ENCODE results near the gene TSEN15. TPM values are rescaled to one million over a fixed set of nuclear protein-coding genes. Genes with fewer than 3 reads are reported as not detected.

TSEN15 gene
- 10 to 100 TPM; 23.5 to 32.3 (median 26.4) TPM for total RNA-seq
- polyA plus RNA-seq: 10 to 100 TPM; 24.5 to 27.3 TPM
- long read RNA-seq, donor 1, transcript TSEN15-216 (5 exons, 1,986 nt): major isoform, 29 of 45 reads
- long read RNA-seq, donor 1, transcript TSEN15-208 (4 exons, 2,219 nt): minor isoform, 10 of 45 reads
- long read RNA-seq, donor 1, partial matches to known transcripts: 2 of 45 reads
- long read RNA-seq, donor 1, other reads (novel, unspliced or antisense): 0 of 45 reads
- long read RNA-seq, donor 2, transcript TSEN15-216 (5 exons, 1,986 nt): major isoform, 59 of 100 reads
- long read RNA-seq, donor 2, transcript TSEN15-203 (4 exons, 1,844 nt): minor isoform, 28 of 100 reads
- long read RNA-seq, donor 2, transcript TSEN15-201 (5 exons, 1,967 nt): minor isoform, 5 of 100 reads
- long read RNA-seq, donor 2, partial matches to known transcripts: 1 of 100 reads
- long read RNA-seq, donor 2, other reads (novel, unspliced or antisense): 3 of 100 reads
- long read RNA-seq, donor 3, transcript TSEN15-216 (5 exons, 1,986 nt): major isoform, 32 of 40 reads
- long read RNA-seq, donor 3, partial matches to known transcripts: 1 of 40 reads
- long read RNA-seq, donor 3, other reads (novel, unspliced or antisense): 0 of 40 reads

DNA sequence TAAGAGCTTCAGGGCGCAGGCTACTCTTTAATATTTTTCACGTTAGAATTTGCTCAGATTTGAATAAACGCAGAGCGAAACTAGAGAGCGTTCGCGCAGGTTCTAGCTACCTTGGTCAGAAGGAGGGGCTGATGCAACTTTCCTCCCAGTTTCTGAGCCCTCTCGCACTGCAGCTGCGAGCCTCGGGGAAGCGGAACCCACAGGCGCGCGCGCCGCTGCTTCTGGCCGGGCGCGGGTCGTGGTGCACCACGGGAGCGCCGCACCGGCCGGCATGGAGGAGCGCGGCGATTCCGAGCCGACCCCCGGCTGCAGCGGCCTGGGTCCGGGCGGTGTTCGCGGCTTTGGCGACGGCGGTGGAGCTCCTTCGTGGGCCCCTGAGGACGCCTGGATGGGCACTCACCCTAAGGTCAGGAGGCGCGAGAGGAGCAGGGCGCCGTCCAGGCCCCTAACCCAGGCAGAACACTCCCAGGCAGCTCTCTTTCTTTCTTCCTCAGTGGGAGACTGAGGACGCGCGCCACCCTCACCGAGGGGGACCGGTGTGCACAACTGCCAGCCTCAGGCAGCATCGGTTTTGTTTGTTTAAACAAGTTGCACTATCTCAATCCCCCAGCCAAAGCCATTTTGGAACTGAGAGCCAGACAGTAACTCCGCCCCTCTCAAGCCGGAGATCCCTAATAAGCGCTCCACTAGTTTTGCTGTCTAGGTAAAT lies at the start of gene TSEN15:
Gene TSEN15 (plus strand): TSS at position 246 of the 709 bp plus-strand sequence. CDS start 26 bp downstream, at position 272.
- peak; percentile 75 to 91 (median 82) for DNase-seq
- H3K9me3 ChIP-seq: no peaks in the 10 kb centered on the region
- WGBS, 4 donors: 0% methylated on average over 16 to 54 of the region's 54 CpGs
- H3K36me3 ChIP-seq: peaks cover 0 to 24% (median 8%) of the 10 kb centered on the region in 9 donors
- TF ChIP-seq POLR2A (IDR thresholded peaks at IDR 0.05): peak in 1 of 2 donors; percentile 58
- TF ChIP-seq, protein P1, sequence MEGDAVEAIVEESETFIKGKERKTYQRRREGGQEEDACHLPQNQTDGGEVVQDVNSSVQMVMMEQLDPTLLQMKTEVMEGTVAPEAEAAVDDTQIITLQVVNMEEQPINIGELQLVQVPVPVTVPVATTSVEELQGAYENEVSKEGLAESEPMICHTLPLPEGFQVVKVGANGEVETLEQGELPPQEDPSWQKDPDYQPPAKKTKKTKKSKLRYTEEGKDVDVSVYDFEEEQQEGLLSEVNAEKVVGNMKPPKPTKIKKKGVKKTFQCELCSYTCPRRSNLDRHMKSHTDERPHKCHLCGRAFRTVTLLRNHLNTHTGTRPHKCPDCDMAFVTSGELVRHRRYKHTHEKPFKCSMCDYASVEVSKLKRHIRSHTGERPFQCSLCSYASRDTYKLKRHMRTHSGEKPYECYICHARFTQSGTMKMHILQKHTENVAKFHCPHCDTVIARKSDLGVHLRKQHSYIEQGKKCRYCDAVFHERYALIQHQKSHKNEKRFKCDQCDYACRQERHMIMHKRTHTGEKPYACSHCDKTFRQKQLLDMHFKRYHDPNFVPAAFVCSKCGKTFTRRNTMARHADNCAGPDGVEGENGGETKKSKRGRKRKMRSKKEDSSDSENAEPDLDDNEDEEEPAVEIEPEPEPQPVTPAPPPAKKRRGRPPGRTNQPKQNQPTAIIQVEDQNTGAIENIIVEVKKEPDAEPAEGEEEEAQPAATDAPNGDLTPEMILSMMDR (IDR thresholded peaks at IDR 0.05): peak in 1 of 12 donors; percentile 21
- peak; percentile 95 to 99 (median 98) for ATAC-seq
- H3K27ac ChIP-seq: peak within 1 kb of the TSS; percentile 40 to 93 (median 88)
- no peaks in the 10 kb centered on the region for H3K27me3 ChIP-seq
- peaks cover 2 to 29% (median 22%) of the 10 kb centered on the region in 12 donors for H3K4me1 ChIP-seq
- intact Hi-C loops (cut with DNase I): loop anchor here in 1 of 10 donors (10.0 kb wide), 1 partner anchor 577 kb away; the partner anchor contains the start of gene SMG7
- H3K4me3 ChIP-seq: peak within 1 kb of the TSS; percentile 75 to 96 (median 88)

GRCh38 chr1:184002071-184002470 lies 49.5 kb upstream of the TSEN15 start:
- TF ChIP-seq, protein P1 (IDR thresholded peaks at IDR 0.05): no peak
- TF ChIP-seq POLR2A (IDR thresholded peaks at IDR 0.05): no peak
- Histone ChIP-seq H3K9me3 (no peaks in the 10 kb centered on the region), H3K27me3 (no peaks in the 10 kb centered on the region), H3K4me3 (no peak overlapping the region), H3K36me3 (no peaks in the 10 kb centered on the region), H3K27ac (peak overlapping the region in 9 of 12 donors; percentile 8 to 61 (median 29)), H3K4me1 (peaks cover 0 to 16% (median 8%) of the 10 kb centered on the region in 12 donors)
- 17 to 26% (median 20%) methylated on average over 2 of the region's 2 CpGs for WGBS, 4 donors
- intact Hi-C loops (cut with DNase I): no loop called here
- ATAC-seq (peak; percentile 78 to 94 (median 87)), DNase-seq (peak in 4 of 5 donors; percentile 47 to 58 (median 49))

GRCh38 chr1:184004935-184005334 lies 46.6 kb upstream of the TSEN15 start:
- Histone ChIP-seq H3K4me3 (no peak overlapping the region), H3K9me3 (no peaks in the 10 kb centered on the region), H3K27ac (peak overlapping the region in 1 of 12 donors; percentile 1), H3K4me1 (peaks cover 0 to 16% (median 8%) of the 10 kb centered on the region in 12 donors), H3K27me3 (no peaks in the 10 kb centered on the region), H3K36me3 (no peaks in the 10 kb centered on the region)
- peak in 1 of 4 donors; percentile 20 for ATAC-seq
- no peak for TF ChIP-seq POLR2A (IDR thresholded peaks at IDR 0.05)
- DNase-seq: no peak
- intact Hi-C loops (cut with DNase I): no loop called here
- 64 to 91% (median 87%) methylated on average over 4 of the region's 4 CpGs for WGBS, 4 donors

- DNase-seq: no peak
- 80 to 84% (median 82%) methylated on average over 4 of the region's 4 CpGs for WGBS, 4 donors
- no peak for ATAC-seq
- Histone ChIP-seq H3K36me3 (no peaks in the 10 kb centered on the region), H3K4me1 (peaks cover 0 to 16% (median 8%) of the 10 kb centered on the region in 12 donors), H3K27ac (peak overlapping the region in 1 of 12 donors; percentile 1), H3K9me3 (no peaks in the 10 kb centered on the region), H3K4me3 (no peak overlapping the region), H3K27me3 (no peaks in the 10 kb centered on the region)
- TF ChIP-seq, protein P1 (IDR thresholded peaks at IDR 0.05): no peak
- no peak for TF ChIP-seq POLR2A (IDR thresholded peaks at IDR 0.05)
- intact Hi-C loops (cut with DNase I): no loop called here
Observed at GRCh38 chr1:184005506-184005905, 46.0 kb upstream of the TSEN15 start.

Data from heart left ventricle (tissue), 16 donors.